H9 (cell line): ENCODE measurements around the gene ATP8A2. TPM values are rescaled to one million over a fixed set of nuclear protein-coding genes. Genes with fewer than 3 reads are reported as not detected.

Experiments used
- DNase-seq: peaks from one replicate; pipeline ENCODE4 v3.0.0-alpha.2; 2017
- H2AFZ ChIP-seq: one replicate; pipeline ENCODE4 v1.6.1; 2013; ENCODE audit warnings: mild to moderate bottlenecking, low read length, control low read depth, moderate library complexity
- H2AK5ac ChIP-seq: 2 replicates; pipeline ENCODE4 v1.6.1; 2013; ENCODE audit warnings: low read length, control low read depth, mixed read lengths; ENCODE audit not compliant: insufficient read length
- H2BK120ac ChIP-seq: one replicate; pipeline ENCODE4 v1.6.1; 2013; ENCODE audit warnings: low read depth, mild to moderate bottlenecking, low read length, control low read depth, inconsistent platforms; ENCODE audit not compliant: poor library complexity, severe bottlenecking
- H2BK12ac ChIP-seq: 2 replicates; pipeline ENCODE4 v1.6.1; 2013; ENCODE audit warnings: low read length, control low read depth, mixed read lengths, low read depth; ENCODE audit not compliant: insufficient read length
- H2BK15ac ChIP-seq: 2 replicates; pipeline ENCODE4 v1.6.1; 2013; ENCODE audit warnings: low read depth, low read length, control low read depth
- H2BK20ac ChIP-seq: one replicate; pipeline ENCODE4 v1.6.1; 2013; ENCODE audit warnings: low read depth, mild to moderate bottlenecking, low read length, control low read depth, inconsistent platforms; ENCODE audit not compliant: poor library complexity, severe bottlenecking
- H2BK5ac ChIP-seq: 2 replicates; pipeline ENCODE4 v1.6.1; 2013; ENCODE audit warnings: low read length, control low read depth, mixed read lengths; ENCODE audit not compliant: insufficient read length
- H3K14ac ChIP-seq: 2 replicates; pipeline ENCODE4 v1.6.1; 2013; ENCODE audit warnings: low read length, control low read depth; ENCODE audit not compliant: insufficient read depth
- H3K18ac ChIP-seq: 2 replicates; pipeline ENCODE4 v1.6.1; 2013; ENCODE audit warnings: low read depth, mild to moderate bottlenecking, mixed read lengths, low read length, control low read depth; ENCODE audit not compliant: insufficient read length
- H3K23ac ChIP-seq: 2 replicates; pipeline ENCODE4 v1.6.1; 2013; ENCODE audit warnings: low read length, control low read depth, mixed read lengths, low read depth; ENCODE audit not compliant: insufficient read length
- H3K23me2 ChIP-seq: 2 replicates; pipeline ENCODE4 v1.6.1; 2013; ENCODE audit warnings: low read depth, mild to moderate bottlenecking, mixed read lengths, low read length, control low read depth; ENCODE audit not compliant: insufficient read length, poor library complexity, severe bottlenecking
- H3K27ac ChIP-seq: 2 replicates; pipeline ENCODE4 v1.5.1; 2013; ENCODE audit warnings: low read length, control low read depth, mixed read lengths, low read depth; ENCODE audit not compliant: insufficient read length
- H3K27me3 ChIP-seq: 2 replicates; pipeline ENCODE4 v1.6.1; 2013; ENCODE audit warnings: low read length, control low read depth, inconsistent platforms; ENCODE audit not compliant: insufficient read depth
- H3K4ac ChIP-seq: 2 replicates; pipeline ENCODE4 v1.6.1; 2013; ENCODE audit warnings: low read depth, mild to moderate bottlenecking, control low read depth, inconsistent platforms, low read length, moderate library complexity
- H3K4me1 ChIP-seq: 2 replicates; pipeline ENCODE4 v1.6.1; 2013; ENCODE audit warnings: low read length, control low read depth, inconsistent platforms; ENCODE audit not compliant: insufficient read depth
- H3K4me2 ChIP-seq: 2 replicates; pipeline ENCODE4 v1.6.1; 2013; ENCODE audit warnings: low read length, control low read depth, mixed read lengths; ENCODE audit not compliant: insufficient read length, insufficient read depth
- H3K56ac ChIP-seq: 2 replicates; pipeline ENCODE4 v1.6.1; 2013; ENCODE audit warnings: low read depth, mild to moderate bottlenecking, mixed read lengths, low read length, control low read depth; ENCODE audit not compliant: insufficient read length
- H3K79me1 ChIP-seq: 2 replicates; pipeline ENCODE4 v1.6.1; 2013; ENCODE audit warnings: low read depth, mild to moderate bottlenecking, moderate library complexity, low read length, control low read depth, inconsistent platforms; ENCODE audit not compliant: insufficient read depth, poor library complexity, severe bottlenecking
- H3K79me2 ChIP-seq: 2 replicates; pipeline ENCODE4 v1.6.1; 2013; ENCODE audit warnings: low read length, control low read depth, inconsistent platforms; ENCODE audit not compliant: insufficient read depth
- H3K9ac ChIP-seq: 2 replicates; pipeline ENCODE4 v1.6.1; 2013; ENCODE audit warnings: low read length, control low read depth, mixed read lengths; ENCODE audit not compliant: insufficient read length; ENCODE audit errors: extremely low read depth
- H3K9me3 ChIP-seq: one replicate; pipeline ENCODE4 v1.6.1; 2013; ENCODE audit warnings: low read depth, low read length, inconsistent platforms; ENCODE audit not compliant: control insufficient read depth
- H3T11ph ChIP-seq: one replicate; pipeline ENCODE4 v1.6.1; 2013; ENCODE audit warnings: mild to moderate bottlenecking, low read length, control low read depth, inconsistent platforms
- H4K20me1 ChIP-seq: one replicate; pipeline ENCODE4 v1.6.1; 2013; ENCODE audit not compliant: control insufficient read depth, insufficient read length, insufficient read depth
- H4K5ac ChIP-seq: 2 replicates; pipeline ENCODE4 v1.6.1; 2013; ENCODE audit warnings: low read depth, mild to moderate bottlenecking, mixed read lengths, low read length, control low read depth; ENCODE audit not compliant: insufficient read length
- H4K8ac ChIP-seq: replicated peaks from 2 replicates; pipeline ENCODE4 v1.6.1; 2013; ENCODE audit warnings: low read length, control low read depth, mixed read lengths, low read depth; ENCODE audit not compliant: insufficient read length
- H4K91ac ChIP-seq: 2 replicates; pipeline ENCODE4 v1.6.1; 2013; ENCODE audit warnings: low read depth, mild to moderate bottlenecking, moderate library complexity, mixed read lengths, low read length, control low read depth; ENCODE audit not compliant: insufficient read length
- H3K27ac Mint-ChIP-seq, 3 experiments: 2 replicates in 2 of 3; 3 replicates in 1 of 3; pipeline ENCODE4 v1.8.0; 2020 to 2021; ENCODE audit warnings: mixed read lengths in 3 of 3, mild to moderate bottlenecking in 1 of 3, moderate library complexity in 1 of 3
- H3K27me3 Mint-ChIP-seq: 2 replicates; pipeline ENCODE4 v1.8.0; 2021; ENCODE audit warnings: low read depth, mild to moderate bottlenecking, moderate library complexity, mixed read lengths
- H3K36me3 Mint-ChIP-seq, 3 experiments: 2 replicates in 2 of 3; 3 replicates in 1 of 3; pipeline ENCODE4 v1.8.0; 2020 to 2021; ENCODE audit warnings: low read depth in 3 of 3, mixed read lengths in 3 of 3; ENCODE audit not compliant: insufficient read depth in 1 of 3
- H3K4me1 Mint-ChIP-seq, 2 experiments: 2 replicates each; pipeline ENCODE4 v1.8.0; 2020; ENCODE audit warnings: mixed read lengths in 2 of 2
- H3K4me3 Mint-ChIP-seq, 2 experiments: 2 replicates in 1 of 2; 3 replicates in 1 of 2; pipeline ENCODE4 v1.8.0; 2020 to 2021; ENCODE audit warnings: mild to moderate bottlenecking in 2 of 2, mixed read lengths in 2 of 2, moderate library complexity in 1 of 2
- H3K9me3 Mint-ChIP-seq, 2 experiments: 2 replicates in 1 of 2; 3 replicates in 1 of 2; pipeline ENCODE4 v1.8.0; 2020; ENCODE audit warnings: mild to moderate bottlenecking in 2 of 2, mixed read lengths in 2 of 2, moderate library complexity in 1 of 2
- CTCF ChIP-seq: fragments of 200-600 bp; sonication (generic); conservative IDR thresholded peaks from 3 replicates; pipeline ENCODE4 v1.8.0; 2021; ENCODE audit warnings: antibody characterized with exemption, mild to moderate bottlenecking
- WGBS: extraction: QIAGEN DNeasy Blood & Tissue Kit; methylation state at CpG from one replicate; pipeline ENCODE4 v1.1.7; 2013; ENCODE audit warnings: missing lambda C conversion rate, low lambda C conversion rate, mixed read lengths; ENCODE audit not compliant: insufficient read length; ENCODE audit errors: extremely low coverage; 5-methylcytosine and 5-hydroxymethylcytosine counted together
- total RNA-seq: library from RNA; stranded (reverse); gene quantifications from 2 replicates; pipeline ENCODE4 v1.2.1, GENCODE V29; 2021

The ATP8A2 gene
- total RNA-seq, 1 experiment from 2014 or later = 18.2 TPM

GRCh38 chr13:25923217-25924085 lies 551.7 kb downstream of the ATP8A2 start:
- H3K14ac ChIP-seq = no peak overlapping the region
- no peak overlapping the region for H3K4ac ChIP-seq
- no peak overlapping the region for H2BK15ac ChIP-seq
- H3K4me2 ChIP-seq = no peak overlapping the region
- no peak overlapping the region for H2BK12ac ChIP-seq
- no peak overlapping the region for H3K9ac ChIP-seq
- no peaks in the 10 kb centered on the region for H4K20me1 ChIP-seq
- DNase-seq = no peak
- Mint-ChIP-seq H3K4me1 (peaks cover 39 to 44% of the 10 kb centered on the region in 2 experiments), H3K27me3 (no peaks in the 10 kb centered on the region), H3K9me3 (peaks cover 0 to 2% of the 10 kb centered on the region in 2 experiments; a peak in 1 of 5 replicates), H3K36me3 (peaks cover 0 to 5% (median 0%) of the 10 kb centered on the region in 3 experiments; a peak in 3 of 7 replicates), H3K4me3 (no peak overlapping the region), H3K27ac (peak overlapping the region in 1 of 3 experiments; percentile 66; a peak in 2 of 7 replicates)
- no CpG with 5 or more reads among the region's 5 CpGs for WGBS
- no peak overlapping the region for H3K56ac ChIP-seq
- no peak overlapping the region for H2AK5ac ChIP-seq
- no peaks in the 10 kb centered on the region for H3K23me2 ChIP-seq
- H3K4me1 ChIP-seq = peaks cover 12% of the 10 kb centered on the region; the same call in 1 of the 2 replicates
- H3T11ph ChIP-seq = no peak overlapping the region
- no peak overlapping the region for H3K18ac ChIP-seq
- H3K9me3 ChIP-seq = no peaks in the 10 kb centered on the region
- no peak overlapping the region for H4K91ac ChIP-seq
- no peak overlapping the region for H3K27ac ChIP-seq
- no peak overlapping the region for H4K8ac ChIP-seq
- H2BK5ac ChIP-seq = no peak overlapping the region
- no peak overlapping the region for H2BK20ac ChIP-seq
- TF ChIP-seq CTCF = no peak
- no peaks in the 10 kb centered on the region for H3K79me1 ChIP-seq
- H4K5ac ChIP-seq = no peak overlapping the region
- H2AFZ ChIP-seq = no peak overlapping the region
- no peaks in the 10 kb centered on the region for H3K27me3 ChIP-seq
- no peak overlapping the region for H2BK120ac ChIP-seq
- H3K23ac ChIP-seq = no peak overlapping the region
- H3K79me2 ChIP-seq = no peaks in the 10 kb centered on the region
